ENCODE measurements around the gene GDPD3.
A peak's percentile ranks its signal among the peaks of the same experiment; 100 is the strongest.

The GDPD3 gene

DNA sequence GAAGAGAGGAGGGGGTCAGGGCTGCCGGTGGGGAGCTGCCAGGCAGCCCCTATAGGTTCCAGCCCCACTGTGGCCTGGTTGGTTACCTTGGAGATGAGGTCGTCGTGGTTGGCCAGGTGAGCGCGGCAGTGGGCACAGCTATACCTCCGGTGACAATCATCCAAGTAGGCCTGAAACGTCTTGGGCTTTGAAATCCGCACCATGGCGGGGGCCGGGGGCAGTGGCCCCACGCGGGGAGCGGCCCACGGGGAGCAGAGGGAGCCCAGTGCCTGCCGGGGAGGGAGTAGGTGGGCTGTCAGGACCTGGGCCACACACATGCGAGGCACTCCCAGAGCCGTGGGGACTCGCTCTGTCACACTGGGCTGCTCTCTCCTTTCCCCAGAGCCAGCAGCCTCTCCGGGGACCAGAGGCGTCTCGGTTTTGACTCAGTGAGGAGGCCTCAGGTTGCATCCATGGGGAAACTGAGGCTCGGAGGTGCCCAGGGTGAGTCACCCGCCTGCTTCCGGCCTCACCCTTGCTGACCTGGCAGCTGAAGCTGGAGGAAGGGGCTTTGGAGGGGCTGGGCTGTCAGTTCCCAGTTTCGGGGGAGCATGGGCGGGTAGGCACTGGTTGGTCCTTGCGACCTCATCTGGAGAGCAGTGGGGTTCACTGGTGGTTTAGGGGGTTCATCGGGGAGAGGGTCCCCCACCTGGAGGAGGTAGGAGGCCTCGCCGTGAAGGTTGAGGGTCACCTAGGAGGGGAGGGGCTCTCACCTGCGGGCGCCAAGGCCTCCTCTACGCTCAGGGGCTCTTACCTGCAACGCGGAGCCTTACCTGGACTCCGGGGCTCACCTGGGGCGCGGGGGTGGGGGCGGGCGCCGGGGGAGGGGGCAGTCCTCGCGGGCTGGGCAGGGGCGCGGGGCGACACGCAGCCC, 17.9 kb downstream of the GDPD3 start:
- peak overlapping the region; percentile 53 for H3K4me3 ChIP-seq (ENCODE audit: low read depth, low read length)
- TF ChIP-seq, protein P1, sequence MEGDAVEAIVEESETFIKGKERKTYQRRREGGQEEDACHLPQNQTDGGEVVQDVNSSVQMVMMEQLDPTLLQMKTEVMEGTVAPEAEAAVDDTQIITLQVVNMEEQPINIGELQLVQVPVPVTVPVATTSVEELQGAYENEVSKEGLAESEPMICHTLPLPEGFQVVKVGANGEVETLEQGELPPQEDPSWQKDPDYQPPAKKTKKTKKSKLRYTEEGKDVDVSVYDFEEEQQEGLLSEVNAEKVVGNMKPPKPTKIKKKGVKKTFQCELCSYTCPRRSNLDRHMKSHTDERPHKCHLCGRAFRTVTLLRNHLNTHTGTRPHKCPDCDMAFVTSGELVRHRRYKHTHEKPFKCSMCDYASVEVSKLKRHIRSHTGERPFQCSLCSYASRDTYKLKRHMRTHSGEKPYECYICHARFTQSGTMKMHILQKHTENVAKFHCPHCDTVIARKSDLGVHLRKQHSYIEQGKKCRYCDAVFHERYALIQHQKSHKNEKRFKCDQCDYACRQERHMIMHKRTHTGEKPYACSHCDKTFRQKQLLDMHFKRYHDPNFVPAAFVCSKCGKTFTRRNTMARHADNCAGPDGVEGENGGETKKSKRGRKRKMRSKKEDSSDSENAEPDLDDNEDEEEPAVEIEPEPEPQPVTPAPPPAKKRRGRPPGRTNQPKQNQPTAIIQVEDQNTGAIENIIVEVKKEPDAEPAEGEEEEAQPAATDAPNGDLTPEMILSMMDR (IDR thresholded peaks at IDR 0.05; ENCODE audit: control insufficient read depth, extremely low read depth, insufficient read depth) = no peak
- DNase-seq (ENCODE audit: low read depth) = no peak

DNA sequence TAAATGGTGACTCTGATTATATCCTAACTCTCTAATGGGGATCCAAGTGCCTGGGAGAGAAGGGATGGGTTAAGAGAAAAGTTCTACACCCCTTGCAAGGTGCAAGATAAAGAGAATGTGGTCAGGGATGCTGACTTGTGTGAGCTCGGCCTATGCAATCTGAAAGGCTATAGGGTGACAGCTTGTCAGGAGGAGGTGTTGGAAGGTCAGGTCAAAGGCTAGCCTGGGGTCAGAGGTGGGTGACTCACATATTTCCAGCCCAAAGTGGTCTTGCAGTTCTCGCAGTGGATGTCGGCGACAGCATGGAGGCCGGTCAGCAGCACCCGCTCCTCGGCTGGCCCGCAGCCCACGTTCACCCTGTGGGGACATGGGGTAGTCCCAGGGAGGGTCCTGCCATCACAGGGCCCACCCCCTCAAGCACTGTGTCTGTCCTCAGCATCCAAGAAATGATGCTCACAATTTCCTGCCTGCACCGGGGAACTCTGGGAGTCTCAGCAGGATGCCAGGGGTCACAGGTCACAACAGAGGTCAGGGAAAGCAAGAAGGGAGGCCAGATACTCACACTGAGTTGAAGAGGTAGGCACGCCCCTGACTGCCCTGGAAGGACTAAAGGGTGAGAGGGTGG, 18.7 kb downstream of the GDPD3 start:
- no peak for DNase-seq (ENCODE audit: low read depth)
- H3K4me3 ChIP-seq (ENCODE audit: low read depth, low read length) = no peak overlapping the region

DNA sequence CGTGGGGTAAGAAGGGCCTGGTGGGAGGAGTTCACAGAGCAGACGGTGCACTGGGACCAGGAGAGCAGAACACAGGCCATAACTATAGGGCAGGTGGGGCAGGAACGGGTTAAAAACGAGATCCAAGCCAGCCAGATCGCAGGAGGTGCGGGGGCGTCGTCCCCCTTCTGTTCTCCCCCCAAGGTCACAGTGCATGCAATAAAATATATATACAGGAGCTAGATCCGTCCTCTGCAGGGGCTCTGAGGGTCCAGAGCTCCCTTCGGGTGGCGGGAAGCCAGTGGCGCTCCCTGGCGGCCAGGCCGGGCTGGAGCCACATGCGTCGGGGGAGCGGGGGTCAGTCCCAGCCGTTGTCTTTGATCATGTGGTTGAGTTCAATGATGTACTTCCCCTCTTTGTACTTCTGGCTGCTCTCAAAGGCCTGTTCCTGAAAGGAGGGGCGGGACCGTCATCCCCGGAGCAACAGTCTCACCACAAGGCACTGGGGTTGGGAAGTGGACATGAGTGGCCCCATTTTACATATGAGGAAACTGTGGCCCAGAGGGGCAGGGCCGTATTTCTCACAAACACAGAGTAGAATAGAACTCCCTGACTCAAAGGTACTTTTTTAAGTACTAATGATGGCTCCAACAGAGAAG, 20.8 kb downstream of the GDPD3 start:
- TF ChIP-seq, protein P1 (IDR thresholded peaks at IDR 0.05; ENCODE audit: control insufficient read depth, extremely low read depth, insufficient read depth) = no peak

More for the DNA sequence above, 18.7 kb downstream of the GDPD3 start:
- TF ChIP-seq, protein P1 (IDR thresholded peaks at IDR 0.05; ENCODE audit: control insufficient read depth, extremely low read depth, insufficient read depth) = no peak

DNA sequence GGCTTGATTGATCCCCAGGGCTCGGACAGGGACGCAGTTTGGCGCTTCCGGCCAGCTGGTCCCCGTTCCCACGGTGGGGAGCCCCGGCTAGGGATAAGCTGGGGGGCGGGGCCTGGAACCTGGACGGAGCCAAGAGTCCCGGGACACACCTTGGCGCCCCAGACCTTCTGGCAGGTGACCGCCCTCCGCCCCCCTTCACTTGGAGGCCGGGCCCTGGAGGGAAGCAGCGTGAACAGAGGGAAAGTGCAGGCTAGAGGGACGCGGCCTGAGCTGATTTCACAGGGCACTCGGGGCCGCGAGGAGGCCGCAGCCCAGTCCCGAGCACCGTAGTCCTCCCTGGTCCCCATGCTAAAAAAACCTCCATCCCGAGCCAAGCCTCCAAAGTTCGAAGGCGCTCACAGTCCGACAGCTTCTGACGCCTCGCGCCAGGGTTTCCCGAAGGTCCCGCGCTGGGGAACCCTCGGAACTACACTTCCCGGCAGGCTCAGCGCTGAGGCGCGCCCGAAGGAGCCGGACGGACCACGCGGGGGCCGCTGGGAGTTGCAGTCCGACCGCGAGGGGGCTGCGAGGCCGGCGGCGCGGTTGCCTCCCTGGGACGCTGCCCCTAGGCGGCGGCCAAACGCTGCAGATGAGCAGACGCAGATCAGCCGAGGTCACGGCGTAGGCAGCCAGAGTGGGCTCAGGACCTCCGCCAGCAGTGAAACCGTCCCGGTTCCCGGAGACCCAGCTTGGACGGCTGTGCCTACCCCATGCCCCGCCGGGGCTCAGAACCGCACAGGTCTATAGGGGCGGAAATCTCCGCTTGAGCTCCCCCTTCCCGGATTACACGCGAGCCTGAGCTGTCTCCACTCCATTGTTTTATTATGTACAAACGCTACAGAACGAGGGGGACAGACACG, 21.6 kb downstream of the GDPD3 start, which contains the start of gene TBX6:
TBX6 (minus strand) TSS at position 451 of the 899 bp plus-strand sequence. CDS start 731 bp downstream, outside the sequence.
- peak; percentile 56 for DNase-seq (ENCODE audit: low read depth)
- peak within 1 kb of the TSS; percentile 62 for H3K4me3 ChIP-seq (ENCODE audit: low read depth, low read length)
- TF ChIP-seq, protein P1 (IDR thresholded peaks at IDR 0.05; ENCODE audit: control insufficient read depth, extremely low read depth, insufficient read depth) = peak; percentile 91

More for the DNA sequence above, 20.8 kb downstream of the GDPD3 start:
- H3K4me3 ChIP-seq (ENCODE audit: low read depth, low read length) = peak overlapping the region; percentile 62
- DNase-seq (ENCODE audit: low read depth) = no peak

DNA sequence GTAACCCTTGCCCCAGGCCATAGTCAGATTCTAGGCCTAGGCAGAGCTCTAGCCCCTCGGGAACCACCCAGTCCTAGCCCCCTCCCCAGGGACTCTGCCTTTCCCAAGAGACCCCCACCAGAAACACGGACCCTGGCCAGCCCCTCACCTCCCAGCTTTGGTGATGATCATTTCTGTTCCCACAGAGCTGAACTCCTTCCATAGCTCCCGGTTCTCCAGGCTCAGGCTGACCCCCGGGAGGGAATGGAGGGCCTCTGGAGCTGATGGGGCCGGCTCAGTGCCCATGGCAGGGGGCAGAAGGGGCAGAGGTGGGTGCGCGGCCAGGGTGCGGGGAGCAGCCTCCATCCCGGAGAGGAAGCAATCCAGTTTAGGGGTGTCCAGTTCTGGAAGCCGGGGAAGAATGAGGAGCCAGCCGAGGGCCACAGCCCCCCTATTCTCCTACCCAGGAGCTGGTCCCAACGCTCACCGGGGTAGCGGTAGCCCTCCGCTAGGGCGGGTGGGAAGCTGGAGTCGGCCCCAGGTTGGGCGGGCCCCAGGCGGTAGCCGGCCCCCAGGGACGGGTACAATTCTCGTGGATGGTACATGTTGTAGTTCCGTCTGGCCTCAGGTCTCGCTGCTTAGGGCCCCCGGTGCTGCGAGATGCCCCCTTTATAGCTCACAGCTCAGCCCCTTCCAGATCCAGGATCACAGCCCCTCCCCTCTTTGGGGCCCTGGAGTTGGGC, 22.6 kb downstream of the GDPD3 start:
- DNase-seq (ENCODE audit: low read depth) = no peak
- TF ChIP-seq, protein P1 (IDR thresholded peaks at IDR 0.05; ENCODE audit: control insufficient read depth, extremely low read depth, insufficient read depth) = no peak
- no peak overlapping the region for H3K4me3 ChIP-seq (ENCODE audit: low read depth, low read length)

All from LNCaP clone FGC (cell line).